HepG2 (cell line): ENCODE results near the gene INPP5K. TPM values are rescaled to one million over a fixed set of nuclear protein-coding genes. Genes with fewer than 3 reads are reported as not detected.

Experiments used
- ADNP ChIP-seq: sonication (generic); formaldehyde crosslinking; IDR thresholded peaks from 2 replicates; pipeline ENCODE4 v1.4.0; 2020; ENCODE audit warnings: missing genetic modification reagents
- DZIP1 ChIP-seq: sonication (generic); formaldehyde crosslinking; IDR thresholded peaks from 2 replicates; pipeline ENCODE4 v1.5.0; 2020; ENCODE audit warnings: mild to moderate bottlenecking, missing genetic modification reagents
- GPBP1L1 ChIP-seq: sonication (generic); formaldehyde crosslinking; IDR thresholded peaks from 2 replicates; pipeline ENCODE4 v1.5.0; 2020; ENCODE audit warnings: mild to moderate bottlenecking, missing genetic modification reagents
- HDAC6 ChIP-seq: fragments of 200-600 bp; sonication (generic); IDR thresholded peaks from 2 replicates; pipeline ENCODE4 v1.7.0; 2017; ENCODE audit warnings: mild to moderate bottlenecking, antibody characterized with exemption, low read length, low read depth
- HMGA1 ChIP-seq: sonication (generic); formaldehyde crosslinking; conservative IDR thresholded peaks from 2 replicates; pipeline ENCODE4 v1.4.0; 2020; ENCODE audit warnings: missing genetic modification reagents
- HNF4G ChIP-seq, 2 experiments: sonication (generic) in 1 of 2; formaldehyde crosslinking in 1 of 2; IDR thresholded peaks; 2 replicates each; pipeline versions ENCODE4 v1.4.0 to v1.6.1; 2011 to 2020; ENCODE audit warnings: borderline replicate concordance in 2 of 2, low read depth in 2 of 2, mild to moderate bottlenecking in 2 of 2, low read length in 1 of 2, missing genetic modification reagents in 1 of 2, moderate library complexity in 1 of 2
- MBNL3 ChIP-seq: fragments of 250-450 bp; sonication (Bioruptor Pico); conservative IDR thresholded peaks from 2 replicates; pipeline ENCODE4 v1.8.0; 2022; ENCODE audit warnings: mild to moderate bottlenecking, inconsistent platforms
- MEF2D ChIP-seq: sonication (generic); formaldehyde crosslinking; IDR thresholded peaks from 2 replicates; pipeline ENCODE4 v1.5.1; 2020; ENCODE audit warnings: mild to moderate bottlenecking, missing genetic modification reagents
- MTF1 ChIP-seq: sonication (generic); formaldehyde crosslinking; IDR thresholded peaks from 2 replicates; pipeline ENCODE4 v1.5.0; 2020; ENCODE audit warnings: missing genetic modification reagents
- NCOA5 ChIP-seq: sonication (generic); formaldehyde crosslinking; IDR thresholded peaks from 2 replicates; pipeline ENCODE4 v1.4.0; 2020; ENCODE audit warnings: missing genetic modification reagents
- NFRKB ChIP-seq: fragments of 450-650 bp; IDR thresholded peaks from 2 replicates; pipeline ENCODE4 v1.6.1; 2017
- SIN3B ChIP-seq: fragments of 150-350 bp; IDR thresholded peaks from 2 replicates; pipeline ENCODE4 v1.6.1; 2014; ENCODE audit warnings: low read length
- SMAD1 ChIP-seq: sonication (generic); formaldehyde crosslinking; IDR thresholded peaks from 2 replicates; pipeline ENCODE4 v1.4.0; 2020; ENCODE audit warnings: missing genetic modification reagents, low read depth, mild to moderate bottlenecking, borderline replicate concordance
- YY1 ChIP-seq: IDR thresholded peaks from 2 replicates; pipeline ENCODE4 v1.6.1; 2011; ENCODE audit warnings: low read length, low read depth, moderate library complexity, mild to moderate bottlenecking; ENCODE audit not compliant: insufficient read depth, insufficient replicate concordance
- ZNF296 ChIP-seq: sonication (generic); formaldehyde crosslinking; conservative IDR thresholded peaks from 2 replicates; pipeline ENCODE4 v1.5.0; 2020; ENCODE audit warnings: mild to moderate bottlenecking, missing genetic modification reagents
- ZNF383 ChIP-seq: sonication (generic); formaldehyde crosslinking; IDR thresholded peaks from 2 replicates; pipeline ENCODE4 v1.4.0; 2020; ENCODE audit warnings: missing genetic modification reagents, mild to moderate bottlenecking, borderline replicate concordance
- ZNF44 ChIP-seq: sonication (generic); formaldehyde crosslinking; IDR thresholded peaks from 2 replicates; pipeline ENCODE4 v1.5.1; 2020; ENCODE audit warnings: mild to moderate bottlenecking, missing genetic modification reagents
- ZNF550 ChIP-seq: sonication (generic); formaldehyde crosslinking; IDR thresholded peaks from 2 replicates; pipeline ENCODE4 v1.4.0; 2020; ENCODE audit warnings: mild to moderate bottlenecking, missing genetic modification reagents, borderline replicate concordance
- ZNF609 ChIP-seq: sonication (generic); formaldehyde crosslinking; IDR thresholded peaks from 2 replicates; pipeline ENCODE4 v1.4.0; 2020; ENCODE audit warnings: mild to moderate bottlenecking, missing genetic modification reagents, borderline replicate concordance
- ZNF782 ChIP-seq: sonication (generic); formaldehyde crosslinking; IDR thresholded peaks from 2 replicates; pipeline ENCODE4 v1.4.0; 2020; ENCODE audit warnings: missing genetic modification reagents, mild to moderate bottlenecking, borderline replicate concordance
- ZNF878 ChIP-seq: sonication (generic); formaldehyde crosslinking; IDR thresholded peaks from 2 replicates; pipeline ENCODE4 v1.8.1; 2023; ENCODE audit warnings: mild to moderate bottlenecking, missing genetic modification reagents, moderate library complexity
- polyA plus RNA-seq, 8 experiments: library from polyadenylated mRNA; depleted of rRNA in 3 of 8; stranded (reverse) in 7 of 8; unstranded in 1 of 8; fragments of >200 nt; fragmentation: Illumina TruSeq in 4 of 8; extraction: Trizol in 4 of 8; gene quantifications; 2 replicates each; pipeline versions ENCODE4 v1.2.1 to v1.2.3, GENCODE V29; 2011 to 2016; ENCODE audit warnings: low read depth in 4 of 8, missing spikeins in 1 of 8, mixed read lengths in 1 of 8; ENCODE audit not compliant: insufficient read depth in 1 of 8
- total RNA-seq, 5 experiments: library from RNA; depleted of rRNA; stranded (reverse); fragments of >200 nt; fragmentation: Illumina TruSeq; extraction: Trizol; gene quantifications; 2 replicates each; pipeline ENCODE4 v1.2.3, GENCODE V29; 2016; ENCODE audit warnings: low read depth in 1 of 5

Gene INPP5K
- total and polyA plus RNA-seq, 2 of the 13 experiments (the other 11 are each of a cell fraction or from before 2014, with no cell fraction given), result 4.8 to 9.6 TPM

- TF ChIP-seq MEF2D (0 out of 2 replicates have a peak, but pooled peaks have one; percentile 44), DZIP1 (no peak), HMGA1 (no peak), ZNF609 (CRISPR knock-in tag) (peak; percentile 38; the same call in 1 of the 2 replicates), SIN3B (no peak), MTF1 (no peak), GPBP1L1 (CRISPR knock-in tag) (no peak), ZNF782 (no peak), MBNL3 (CRISPR knock-in tag) (no peak), ZNF878 (CRISPR knock-in tag) (no peak), ADNP (no peak), SMAD1 (no peak), HNF4G (IDR thresholded peaks at IDR 0.05; ENCODE audit: borderline replicate concordance, low read depth, low read length) (no peak), HNF4G (CRISPR knock-in tag; IDR thresholded peaks at IDR 0.05; ENCODE audit: borderline replicate concordance, low read depth) (no peak), YY1 (no peak), NCOA5 (CRISPR knock-in tag) (no peak), ZNF550 (CRISPR knock-in tag) (0 out of 2 replicates have a peak, but pooled peaks have one; percentile 66), ZNF44 (no peak), NFRKB (no peak), ZNF383 (no peak), ZNF296 (CRISPR knock-in tag) (no peak), HDAC6 (no peak)
These were observed 25.6 kb downstream of the INPP5K start (continued) for GRCh38 chr17:1490643-1491442.
